PC-9 (cell line): ENCODE measurements around the gene IFI27. TPM values are rescaled to one million over a fixed set of nuclear protein-coding genes. Genes with fewer than 3 reads are reported as not detected.

Source experiments
- BruUV-seq: library from RNA; stranded (reverse); fragments of 400-500 nt; replicated peaks from 2 replicates; lab custom pipeline; 2021; lab: Mats Ljungman, UMichigan
- CTCF ChIA-PET: fragments of 300-600 bp; sonication (Branson Sonifier 250); formaldehyde crosslinking; loops from one replicate; lab custom pipeline; 2022; ENCODE audit warnings: antibody characterized with exemption; lab: Charles Lee
- POLR2A ChIA-PET: fragments of 300-600 bp; sonication (Branson Sonifier 250); formaldehyde crosslinking; loops from one replicate; lab custom pipeline; 2022; ENCODE audit warnings: antibody characterized with exemption; ENCODE audit not compliant: unreplicated experiment; lab: Charles Lee
- DNase-seq, 2 experiments: peaks; one replicate each; pipeline versions ENCODE4 v3.0.0 to v3.0.0-alpha.2; 2015 to 2022; ENCODE audit warnings: mixed read lengths in 1 of 2
- H2AFZ ChIP-seq: fragments of 200-600 bp; sonication (generic); 2 replicates; pipeline ENCODE4 v1.8.1; 2017; ENCODE audit warnings: antibody characterized with exemption
- H3F3A ChIP-seq: fragments of 200-600 bp; sonication (generic); 2 replicates; pipeline ENCODE4 v1.8.1; 2017; ENCODE audit warnings: antibody characterized with exemption, mild to moderate bottlenecking, low read depth; ENCODE audit not compliant: insufficient read depth
- H3K27ac ChIP-seq: fragments of 200-600 bp; sonication (generic); 2 replicates; pipeline ENCODE4 v1.6.1; 2016; ENCODE audit warnings: mixed run types
- H3K27me3 ChIP-seq: fragments of 200-600 bp; sonication (generic); 2 replicates; pipeline ENCODE4 v1.6.1; 2016; ENCODE audit warnings: low read depth, mixed run types; ENCODE audit not compliant: insufficient read depth
- H3K36me3 ChIP-seq: fragments of 200-600 bp; sonication (generic); 2 replicates; pipeline ENCODE4 v1.6.1; 2016; ENCODE audit warnings: low read depth, mixed run types
- H3K4me1 ChIP-seq: fragments of 200-600 bp; sonication (generic); replicated peaks from 2 replicates; pipeline ENCODE4 v1.6.1; 2016; ENCODE audit warnings: mixed run types; ENCODE audit not compliant: insufficient read depth
- H3K4me2 ChIP-seq: fragments of 200-600 bp; sonication (generic); 2 replicates; pipeline ENCODE4 v1.6.1; 2017; ENCODE audit warnings: mixed run types
- H3K4me3 ChIP-seq: fragments of 200-600 bp; sonication (generic); 2 replicates; pipeline ENCODE4 v1.6.1; 2016; ENCODE audit warnings: mixed run types
- H3K79me2 ChIP-seq: fragments of 200-600 bp; sonication (generic); 2 replicates; pipeline ENCODE4 v1.6.1; 2017; ENCODE audit warnings: low read depth, mixed run types
- H3K9me2 ChIP-seq: fragments of 200-600 bp; sonication (generic); 2 replicates; pipeline ENCODE4 v1.8.1; 2017; ENCODE audit warnings: mild to moderate bottlenecking; ENCODE audit not compliant: insufficient read depth
- H3K9me3 ChIP-seq: fragments of 200-600 bp; sonication (generic); 2 replicates; pipeline ENCODE4 v1.8.1; 2016; ENCODE audit warnings: low read depth; ENCODE audit not compliant: insufficient read depth
- H4K20me1 ChIP-seq: fragments of 200-600 bp; sonication (generic); 2 replicates; pipeline ENCODE4 v1.8.1; 2017; ENCODE audit not compliant: insufficient read depth
- EZH2 ChIP-seq: fragments of 200-600 bp; sonication (generic); IDR thresholded peaks from 2 replicates; pipeline ENCODE4 v1.8.0; 2017; ENCODE audit warnings: antibody characterized with exemption, low read depth
- intact Hi-C: fragments of 100-400 bp; cut with micrococcal nuclease; formaldehyde crosslinking; loops from one replicate; pipeline ENCODE4 v1.10.0; 2022; ENCODE audit not compliant: unreplicated experiment
- total RNA-seq: library from RNA; stranded (reverse); gene quantifications from 2 replicates; pipeline ENCODE4 v1.2.3, GENCODE V29; 2021
- TF ChIP-seq, protein P1 (sequence below): fragments of 200-600 bp; sonication (generic); conservative IDR thresholded peaks from 2 replicates; pipeline ENCODE4 v1.6.1; 2017; ENCODE audit warnings: mixed run types, antibody characterized with exemption, mild to moderate bottlenecking, moderate library complexity

Gene IFI27
- total RNA-seq, 1 experiment from 2014 or later: 1.1 TPM

DNA sequence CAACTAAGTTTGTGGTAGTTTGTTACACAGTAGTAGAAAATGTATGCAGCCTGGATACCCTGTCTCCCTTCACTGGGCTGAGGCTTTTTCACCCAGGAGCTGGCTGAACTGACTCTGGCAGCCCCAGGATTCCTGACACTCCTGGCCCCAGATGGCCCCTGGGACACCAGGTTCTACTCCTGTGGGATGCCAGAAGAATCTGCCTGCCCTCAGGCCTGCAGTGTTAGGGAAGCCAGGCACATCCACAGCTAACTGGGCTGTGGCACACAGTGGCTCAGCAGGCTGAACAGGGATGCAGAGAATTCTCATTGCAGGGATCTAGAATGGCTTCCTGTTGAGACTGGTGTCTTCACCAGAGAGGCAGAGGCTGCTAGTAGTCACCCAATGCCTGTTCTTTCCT is 8.5 kb downstream of the IFI27 start:
- CTCF ChIA-PET: no interaction called here
- Histone ChIP-seq H3K4me2 (no peak overlapping the region), H2AFZ (no peak overlapping the region), H4K20me1 (no peaks in the 10 kb centered on the region), H3K4me1 (no peaks in the 10 kb centered on the region), H3K27ac (no peak overlapping the region), H3K36me3 (no peaks in the 10 kb centered on the region), H3K27me3 (0 out of 2 replicates have a peak, but pooled peaks cover 7% of the 10 kb centered on the region), H3K9me3 (no peaks in the 10 kb centered on the region), H3K9me2 (no peaks in the 10 kb centered on the region), H3F3A (no peaks in the 10 kb centered on the region), H3K79me2 (no peaks in the 10 kb centered on the region), H3K4me3 (no peak overlapping the region)
- no TSS peak for BruUV-seq
- intact Hi-C loops: no loop called here
- TF ChIP-seq EZH2: no peak
- TF ChIP-seq, protein P1, sequence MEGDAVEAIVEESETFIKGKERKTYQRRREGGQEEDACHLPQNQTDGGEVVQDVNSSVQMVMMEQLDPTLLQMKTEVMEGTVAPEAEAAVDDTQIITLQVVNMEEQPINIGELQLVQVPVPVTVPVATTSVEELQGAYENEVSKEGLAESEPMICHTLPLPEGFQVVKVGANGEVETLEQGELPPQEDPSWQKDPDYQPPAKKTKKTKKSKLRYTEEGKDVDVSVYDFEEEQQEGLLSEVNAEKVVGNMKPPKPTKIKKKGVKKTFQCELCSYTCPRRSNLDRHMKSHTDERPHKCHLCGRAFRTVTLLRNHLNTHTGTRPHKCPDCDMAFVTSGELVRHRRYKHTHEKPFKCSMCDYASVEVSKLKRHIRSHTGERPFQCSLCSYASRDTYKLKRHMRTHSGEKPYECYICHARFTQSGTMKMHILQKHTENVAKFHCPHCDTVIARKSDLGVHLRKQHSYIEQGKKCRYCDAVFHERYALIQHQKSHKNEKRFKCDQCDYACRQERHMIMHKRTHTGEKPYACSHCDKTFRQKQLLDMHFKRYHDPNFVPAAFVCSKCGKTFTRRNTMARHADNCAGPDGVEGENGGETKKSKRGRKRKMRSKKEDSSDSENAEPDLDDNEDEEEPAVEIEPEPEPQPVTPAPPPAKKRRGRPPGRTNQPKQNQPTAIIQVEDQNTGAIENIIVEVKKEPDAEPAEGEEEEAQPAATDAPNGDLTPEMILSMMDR: no peak
- no peak for DNase-seq
- POLR2A ChIA-PET: no interaction called here

DNA sequence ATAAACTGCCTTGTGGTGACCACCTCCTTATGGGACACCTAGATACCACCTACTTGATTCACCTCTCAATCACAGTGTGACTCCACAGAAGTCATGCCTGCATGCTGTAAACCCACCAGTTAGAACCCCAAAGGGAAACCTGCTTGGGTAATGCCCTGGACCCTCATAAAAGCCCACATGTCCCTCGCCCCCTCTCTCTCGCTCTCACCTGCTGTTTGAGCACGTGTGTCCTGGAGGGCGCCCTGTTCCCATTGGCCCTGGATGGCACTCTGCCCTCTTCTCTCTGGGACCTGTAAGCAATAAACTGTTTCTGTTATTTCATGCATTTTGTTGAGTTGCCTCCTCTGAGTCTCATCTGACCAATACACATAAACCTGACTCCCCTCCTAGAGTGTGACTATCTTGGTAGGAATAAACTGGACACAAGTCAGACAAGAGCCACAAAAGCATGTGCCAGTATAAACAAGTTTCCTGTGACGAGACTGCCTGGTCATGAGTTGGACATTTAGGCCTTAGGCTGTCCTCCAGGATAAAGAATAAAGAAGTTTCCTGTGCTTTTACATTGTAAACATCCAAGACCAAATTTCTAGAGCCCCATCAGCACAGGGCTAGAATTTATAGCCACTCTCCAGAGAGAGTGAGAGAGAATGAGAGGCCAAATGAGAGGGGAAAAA is 10.3 kb downstream of the IFI27 start:
- no peak overlapping the region for H2AFZ ChIP-seq
- no peak overlapping the region for H3K4me3 ChIP-seq
- DNase-seq: no peak
- H3K9me3 ChIP-seq: no peaks in the 10 kb centered on the region
- no peaks in the 10 kb centered on the region for H3K36me3 ChIP-seq
- no peak overlapping the region for H3K4me2 ChIP-seq
- H3K9me2 ChIP-seq: no peaks in the 10 kb centered on the region
- H3K27ac ChIP-seq: no peak overlapping the region
- no peaks in the 10 kb centered on the region for H4K20me1 ChIP-seq
- no peaks in the 10 kb centered on the region for H3K4me1 ChIP-seq
- H3F3A ChIP-seq: no peaks in the 10 kb centered on the region
- TF ChIP-seq EZH2: no peak
- TF ChIP-seq, protein P1: no peak
- no peaks in the 10 kb centered on the region for H3K79me2 ChIP-seq
- ChIA-PET CTCF (no interaction called here), POLR2A (no interaction called here)
- intact Hi-C loops: no loop called here
- 0 out of 2 replicates have a peak, but pooled peaks cover 4% of the 10 kb centered on the region for H3K27me3 ChIP-seq
- BruUV-seq: no TSS peak

GRCh38 chr14:94121485-94121884 is 10.9 kb downstream of the IFI27 start:
- H3K9me3 ChIP-seq: no peaks in the 10 kb centered on the region
- H3K36me3 ChIP-seq: no peaks in the 10 kb centered on the region
- ChIA-PET CTCF (no interaction called here), POLR2A (no interaction called here)
- no peaks in the 10 kb centered on the region for H3K79me2 ChIP-seq
- BruUV-seq: no TSS peak
- H2AFZ ChIP-seq: no peak overlapping the region
- H3K4me1 ChIP-seq: no peaks in the 10 kb centered on the region
- H4K20me1 ChIP-seq: no peaks in the 10 kb centered on the region
- 0 out of 2 replicates have a peak, but pooled peaks cover 4% of the 10 kb centered on the region for H3K27me3 ChIP-seq
- H3K27ac ChIP-seq: no peak overlapping the region
- no peak overlapping the region for H3K4me2 ChIP-seq
- TF ChIP-seq EZH2: no peak
- intact Hi-C loops: no loop called here
- H3K4me3 ChIP-seq: no peak overlapping the region
- H3K9me2 ChIP-seq: no peaks in the 10 kb centered on the region
- DNase-seq: no peak
- no peaks in the 10 kb centered on the region for H3F3A ChIP-seq
